ENCODE measurements around the gene SPECC1L.
"Not testable (repeated sequence)": the region's sequence is repeated elsewhere in the genome, so short reads cannot be mapped to it uniquely, and the experiment has no call there.

Gene SPECC1L

DNA sequence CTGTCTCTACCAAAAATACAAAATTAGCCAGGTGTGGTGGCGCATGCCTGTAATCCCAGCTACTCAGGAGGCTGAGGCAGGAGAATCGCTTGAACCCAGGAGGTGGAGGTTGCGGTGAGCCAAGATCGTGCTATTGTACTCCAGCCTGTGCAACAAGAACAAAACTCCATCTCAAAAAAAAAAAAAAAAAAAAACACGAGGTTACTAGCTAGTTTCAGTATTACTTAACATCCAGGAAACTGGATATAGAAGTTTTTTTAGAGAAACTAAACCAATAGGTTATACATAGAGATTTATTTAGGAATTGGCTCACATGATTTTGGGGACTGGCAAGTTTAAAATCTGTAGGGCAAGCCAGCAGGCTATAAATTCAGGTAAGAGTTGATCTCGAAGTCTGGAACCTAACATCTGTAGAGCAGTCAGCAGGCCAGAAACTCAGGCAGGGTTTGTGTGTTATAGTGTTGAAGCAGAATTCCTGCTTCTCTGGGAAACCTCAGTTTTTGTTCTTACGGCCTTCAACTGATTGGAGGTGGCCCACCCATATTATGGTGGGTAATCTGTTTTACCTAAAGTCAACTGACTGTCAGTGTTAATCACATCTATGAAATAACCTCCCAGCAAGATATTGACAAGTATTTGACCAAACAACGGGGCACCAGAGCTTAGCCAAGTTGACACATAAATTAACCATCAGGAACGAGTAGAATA is 29.5 kb upstream of the SPECC1L start:
- not testable (repeated sequence) for ATAC-seq (ENCODE audit: low read depth); H3K36me3 Mint-ChIP-seq; DNase-seq (ENCODE audit: low spot score in 2 of 2); H3K4me3 Mint-ChIP-seq; H3K9me3 Mint-ChIP-seq; H3K27me3 Mint-ChIP-seq; H3K27ac Mint-ChIP-seq
- peaks cover 14% of the 10 kb centered on the region for H3K4me1 Mint-ChIP-seq

DNA sequence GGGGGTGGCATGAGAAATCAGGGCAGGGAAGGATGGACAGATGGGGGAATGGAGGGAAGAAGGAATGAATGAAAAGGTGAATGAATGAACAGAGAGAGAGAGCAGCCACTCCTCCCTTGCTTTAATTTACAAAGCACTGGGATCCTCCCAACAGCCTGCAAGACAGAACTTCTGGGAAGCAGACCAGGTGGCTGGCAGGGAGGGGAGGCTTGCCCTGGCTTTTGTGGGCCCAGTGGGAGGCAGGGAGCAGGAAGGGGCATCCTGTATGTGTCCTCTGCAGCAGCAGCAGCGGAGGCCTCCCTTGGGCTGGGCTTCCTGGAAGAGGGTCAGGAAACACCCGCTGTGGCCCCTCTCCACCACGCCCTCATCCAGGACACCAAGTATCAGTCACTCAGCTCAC is 27.2 kb upstream of the SPECC1L start:
- peak overlapping the region; percentile 56 for H3K4me3 Mint-ChIP-seq
- DNase-seq (ENCODE audit: low spot score in 2 of 2); ATAC-seq (ENCODE audit: low read depth); H3K27ac Mint-ChIP-seq; H3K9me3 Mint-ChIP-seq; H3K36me3 Mint-ChIP-seq; H3K27me3 Mint-ChIP-seq: not testable (repeated sequence)
- H3K4me1 Mint-ChIP-seq, result peaks cover 14% of the 10 kb centered on the region

- peaks cover 2% of the 10 kb centered on the region for H3K27me3 Mint-ChIP-seq
- peaks cover 14% of the 10 kb centered on the region for H3K4me1 Mint-ChIP-seq
- H3K9me3 Mint-ChIP-seq, result no peaks in the 10 kb centered on the region
- no peak for ATAC-seq (ENCODE audit: low read depth)
- no peak overlapping the region for H3K27ac Mint-ChIP-seq
- DNase-seq (ENCODE audit: low spot score in 2 of 2), result no peak
- peak overlapping the region; percentile 23 for H3K4me3 Mint-ChIP-seq
- no peaks in the 10 kb centered on the region for H3K36me3 Mint-ChIP-seq
Measured at GRCh38 chr22:24244144-24244787, 26.4 kb upstream of the SPECC1L start.

GRCh38 chr22:24245030-24245431 is 25.6 kb upstream of the SPECC1L start, which contains the start of gene GGT5:
GGT5 (minus strand) TSS chr22:24245082; CDS start chr22:24244725, 357 bp downstream.
- not testable (repeated sequence) for H3K36me3 Mint-ChIP-seq; H3K27me3 Mint-ChIP-seq; ATAC-seq (ENCODE audit: low read depth); H3K27ac Mint-ChIP-seq; DNase-seq (ENCODE audit: low spot score in 2 of 2); H3K9me3 Mint-ChIP-seq
- peaks cover 14% of the 10 kb centered on the region for H3K4me1 Mint-ChIP-seq
- H3K4me3 Mint-ChIP-seq, result peak within 1 kb of the TSS; percentile 23

GRCh38 chr22:24245584-24246561 is 24.8 kb upstream of the SPECC1L start:
- H3K4me3 Mint-ChIP-seq; H3K36me3 Mint-ChIP-seq; ATAC-seq (ENCODE audit: low read depth); H3K9me3 Mint-ChIP-seq; H3K27me3 Mint-ChIP-seq; H3K27ac Mint-ChIP-seq; DNase-seq (ENCODE audit: low spot score in 2 of 2): not testable (repeated sequence)
- peaks cover 14% of the 10 kb centered on the region for H3K4me1 Mint-ChIP-seq

- H3K27ac Mint-ChIP-seq, result no peak overlapping the region
- H3K9me3 Mint-ChIP-seq, result no peaks in the 10 kb centered on the region
- peaks cover 14% of the 10 kb centered on the region for H3K4me1 Mint-ChIP-seq
- no peak for ATAC-seq (ENCODE audit: low read depth)
- no peak for DNase-seq (ENCODE audit: low spot score in 2 of 2)
- peaks cover 2% of the 10 kb centered on the region for H3K27me3 Mint-ChIP-seq
- H3K4me3 Mint-ChIP-seq, result no peak overlapping the region
- no peaks in the 10 kb centered on the region for H3K36me3 Mint-ChIP-seq
Measured at GRCh38 chr22:24247011-24247507, 23.6 kb upstream of the SPECC1L start.

- H3K9me3 Mint-ChIP-seq, result no peaks in the 10 kb centered on the region
- peaks cover 2% of the 10 kb centered on the region for H3K27me3 Mint-ChIP-seq
- peak; percentile 64 for ATAC-seq (ENCODE audit: low read depth)
- H3K4me1 Mint-ChIP-seq, result peaks cover 10% of the 10 kb centered on the region
- H3K27ac Mint-ChIP-seq, result no peak overlapping the region
- DNase-seq (ENCODE audit: low spot score in 2 of 2), result no peak
- H3K36me3 Mint-ChIP-seq, result no peaks in the 10 kb centered on the region
- no peak overlapping the region for H3K4me3 Mint-ChIP-seq
Measured at GRCh38 chr22:24247564-24248344, 22.9 kb upstream of the SPECC1L start.

DNA sequence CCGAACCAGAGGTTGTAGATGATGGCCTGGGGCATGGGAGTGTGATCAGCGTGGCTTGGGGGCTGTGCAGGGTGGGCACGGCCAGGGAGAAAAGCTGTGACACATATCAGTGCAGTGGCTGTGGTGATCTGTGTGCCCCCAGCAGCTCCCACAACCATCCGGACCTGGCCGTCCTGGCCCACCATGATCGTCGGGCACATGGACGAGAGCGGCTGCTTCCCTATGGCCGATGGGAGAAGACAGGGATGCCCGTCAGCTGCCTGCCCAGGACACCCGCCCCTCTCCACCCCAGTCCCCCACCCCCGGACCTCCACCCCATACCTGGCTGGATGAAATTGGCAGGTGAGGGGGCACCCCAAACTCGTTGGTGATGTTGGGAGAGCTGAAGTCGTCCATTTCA is 22.0 kb upstream of the SPECC1L start:
- not testable (repeated sequence) for ATAC-seq (ENCODE audit: low read depth); DNase-seq (ENCODE audit: low spot score in 2 of 2); H3K9me3 Mint-ChIP-seq; H3K4me1 Mint-ChIP-seq; H3K27ac Mint-ChIP-seq; H3K27me3 Mint-ChIP-seq; H3K36me3 Mint-ChIP-seq; H3K4me3 Mint-ChIP-seq

DNA sequence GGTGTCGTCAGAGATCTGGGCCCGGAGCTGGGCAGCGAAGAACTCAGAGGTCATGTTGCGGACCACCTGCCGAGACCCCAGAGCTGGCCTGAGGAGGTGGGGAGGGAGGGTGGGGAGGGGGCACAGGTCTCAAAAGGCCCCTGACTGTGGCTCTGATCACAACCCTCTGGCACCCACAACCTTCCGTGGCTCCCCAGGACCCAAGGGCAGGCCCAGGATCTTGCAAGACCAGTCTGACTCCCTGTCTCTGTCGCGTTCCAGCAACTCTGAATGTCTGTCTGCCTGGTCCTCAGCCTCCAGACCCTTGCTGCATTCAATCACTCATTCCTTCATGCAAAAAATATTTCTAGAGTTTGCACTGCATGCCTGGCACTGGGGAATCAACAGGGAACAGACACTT is 21.2 kb upstream of the SPECC1L start:
- not testable (repeated sequence) for ATAC-seq (ENCODE audit: low read depth); H3K27me3 Mint-ChIP-seq; H3K27ac Mint-ChIP-seq; H3K9me3 Mint-ChIP-seq; DNase-seq (ENCODE audit: low spot score in 2 of 2); H3K36me3 Mint-ChIP-seq; H3K4me1 Mint-ChIP-seq; H3K4me3 Mint-ChIP-seq

GRCh38 chr22:24251286-24251685 is 19.3 kb upstream of the SPECC1L start:
- not testable (repeated sequence) for ATAC-seq (ENCODE audit: low read depth); H3K9me3 Mint-ChIP-seq; H3K27me3 Mint-ChIP-seq; H3K4me1 Mint-ChIP-seq; H3K36me3 Mint-ChIP-seq; H3K4me3 Mint-ChIP-seq; DNase-seq (ENCODE audit: low spot score in 2 of 2); H3K27ac Mint-ChIP-seq

DNA sequence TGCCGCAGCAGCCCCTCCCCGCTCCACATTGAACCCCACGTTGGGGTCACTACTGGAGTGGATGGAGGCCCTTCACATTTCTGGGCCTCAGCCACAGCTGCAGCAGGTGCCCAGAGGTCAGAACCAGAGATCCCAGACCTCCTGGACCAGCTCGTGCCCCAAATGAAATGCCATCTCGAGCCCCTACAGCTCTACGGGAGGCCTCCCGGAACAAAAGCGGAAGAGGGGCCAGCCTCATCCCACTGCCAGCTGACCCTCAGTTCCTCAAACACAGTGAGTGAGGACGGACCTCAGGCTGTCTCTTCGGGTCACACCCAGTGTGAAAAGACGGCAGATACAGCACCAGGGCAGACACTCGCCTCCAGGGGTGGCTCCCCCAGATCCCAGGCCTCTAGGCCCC is 17.5 kb upstream of the SPECC1L start:
- H3K9me3 Mint-ChIP-seq; DNase-seq (ENCODE audit: low spot score in 2 of 2); H3K27me3 Mint-ChIP-seq; H3K4me1 Mint-ChIP-seq; ATAC-seq (ENCODE audit: low read depth); H3K27ac Mint-ChIP-seq; H3K4me3 Mint-ChIP-seq; H3K36me3 Mint-ChIP-seq: not testable (repeated sequence)

DNA sequence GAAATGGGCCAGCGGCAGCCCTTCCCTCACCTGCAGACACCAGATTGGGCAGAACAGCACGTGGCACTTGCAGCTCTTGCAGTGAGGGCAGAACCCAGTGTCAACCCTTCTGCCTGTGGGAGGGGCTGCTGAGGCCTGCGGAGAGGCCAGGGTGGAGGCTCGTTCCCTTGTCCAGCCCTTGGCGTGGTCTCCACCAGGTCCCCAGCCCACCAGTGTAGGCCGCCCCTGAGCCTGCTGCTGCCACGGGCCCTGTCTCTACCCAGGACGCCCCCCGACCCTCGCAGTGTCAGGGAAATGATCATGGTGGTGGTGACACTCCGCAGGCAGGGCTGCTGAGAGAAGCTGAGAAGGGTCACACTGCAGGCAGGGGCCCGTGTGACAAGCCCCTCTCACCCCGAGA is 14.5 kb upstream of the SPECC1L start:
- H3K27ac Mint-ChIP-seq, H3K9me3 Mint-ChIP-seq: not testable (repeated sequence)

GRCh38 chr22:24256736-24257135 is 13.9 kb upstream of the SPECC1L start:
- H3K36me3 Mint-ChIP-seq; H3K4me1 Mint-ChIP-seq; H3K4me3 Mint-ChIP-seq; DNase-seq (ENCODE audit: low spot score in 2 of 2); ATAC-seq (ENCODE audit: low read depth); H3K27ac Mint-ChIP-seq; H3K9me3 Mint-ChIP-seq; H3K27me3 Mint-ChIP-seq: not testable (repeated sequence)

More for the DNA sequence above, 14.5 kb upstream of the SPECC1L start:
- H3K36me3 Mint-ChIP-seq; H3K4me1 Mint-ChIP-seq; ATAC-seq (ENCODE audit: low read depth); DNase-seq (ENCODE audit: low spot score in 2 of 2); H3K27me3 Mint-ChIP-seq; H3K4me3 Mint-ChIP-seq: not testable (repeated sequence)

Data from memory B cell (primary cell).